ENCODE data around the gene INO80B.

- TF ChIP-seq, protein P1, sequence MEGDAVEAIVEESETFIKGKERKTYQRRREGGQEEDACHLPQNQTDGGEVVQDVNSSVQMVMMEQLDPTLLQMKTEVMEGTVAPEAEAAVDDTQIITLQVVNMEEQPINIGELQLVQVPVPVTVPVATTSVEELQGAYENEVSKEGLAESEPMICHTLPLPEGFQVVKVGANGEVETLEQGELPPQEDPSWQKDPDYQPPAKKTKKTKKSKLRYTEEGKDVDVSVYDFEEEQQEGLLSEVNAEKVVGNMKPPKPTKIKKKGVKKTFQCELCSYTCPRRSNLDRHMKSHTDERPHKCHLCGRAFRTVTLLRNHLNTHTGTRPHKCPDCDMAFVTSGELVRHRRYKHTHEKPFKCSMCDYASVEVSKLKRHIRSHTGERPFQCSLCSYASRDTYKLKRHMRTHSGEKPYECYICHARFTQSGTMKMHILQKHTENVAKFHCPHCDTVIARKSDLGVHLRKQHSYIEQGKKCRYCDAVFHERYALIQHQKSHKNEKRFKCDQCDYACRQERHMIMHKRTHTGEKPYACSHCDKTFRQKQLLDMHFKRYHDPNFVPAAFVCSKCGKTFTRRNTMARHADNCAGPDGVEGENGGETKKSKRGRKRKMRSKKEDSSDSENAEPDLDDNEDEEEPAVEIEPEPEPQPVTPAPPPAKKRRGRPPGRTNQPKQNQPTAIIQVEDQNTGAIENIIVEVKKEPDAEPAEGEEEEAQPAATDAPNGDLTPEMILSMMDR (conservative IDR thresholded peaks at IDR 0.05; ENCODE audit: low read length): no peak
- TF ChIP-seq EZH2phosphoT487 (IDR thresholded peaks at IDR 0.05; ENCODE audit: borderline replicate concordance, low read depth, low read length): no peak
Measured at GRCh38 chr2:74418312-74418711, 36.6 kb upstream of the INO80B start.

Measured in OCI-LY7 (cell line).